CD14-positive monocyte (primary cell): ENCODE measurements around the gene KCNJ16. TPM values are rescaled to one million over a fixed set of nuclear protein-coding genes. Genes with fewer than 3 reads are reported as not detected.

Experiments
- DNase-seq, 3 donors: peaks; one replicate each; pipeline ENCODE4 v3.0.0-alpha.2; 2011 to 2022
- H2AFZ ChIP-seq: 2 replicates; pipeline ENCODE4 v1.6.0; 2012; ENCODE audit warnings: mild to moderate bottlenecking, low read depth, low read length, inconsistent platforms; ENCODE audit not compliant: insufficient read depth, poor library complexity, severe bottlenecking
- H3K27ac ChIP-seq, 2 donors: 1 replicate in 1 of 2; 2 replicates in 1 of 2; pipeline ENCODE4 v1.5.1; 2012 to 2013; ENCODE audit warnings: low read length in 2 of 2, control low read depth in 1 of 2, inconsistent platforms in 1 of 2, low read depth in 1 of 2, mild to moderate bottlenecking in 1 of 2
- H3K27me3 ChIP-seq, 2 donors: one replicate each; pipeline versions ENCODE4 v1.6.0 to v1.6.1; 2011 to 2013; ENCODE audit warnings: low read length in 2 of 2; ENCODE audit not compliant: control insufficient read depth in 2 of 2, insufficient read depth in 2 of 2
- H3K36me3 ChIP-seq, 2 donors: replicated peaks in 1 of 2; 1 replicate in 1 of 2; 2 replicates in 1 of 2; pipeline versions ENCODE4 v1.5.1 to v1.6.1; 2012 to 2013; ENCODE audit warnings: low read length in 2 of 2, control low read depth in 1 of 2, inconsistent platforms in 1 of 2, mild to moderate bottlenecking in 1 of 2; ENCODE audit not compliant: insufficient read depth in 2 of 2, control insufficient read depth in 1 of 2
- H3K4me1 ChIP-seq, 2 donors: 1 replicate in 1 of 2; 2 replicates in 1 of 2; pipeline versions ENCODE4 v1.5.1 to v1.6.1; 2012 to 2013; ENCODE audit warnings: low read length in 2 of 2, control low read depth in 1 of 2, inconsistent platforms in 1 of 2, mild to moderate bottlenecking in 1 of 2, moderate library complexity in 1 of 2; ENCODE audit not compliant: insufficient read depth in 2 of 2, control insufficient read depth in 1 of 2
- H3K4me2 ChIP-seq: replicated peaks from 2 replicates; pipeline ENCODE3; 2012; ENCODE audit warnings: low read length, moderate library complexity, mild to moderate bottlenecking; ENCODE audit not compliant: poor library complexity, severe bottlenecking; ENCODE audit errors: extremely low read depth
- H3K4me3 ChIP-seq, 3 experiments: fragments of 200-600 bp in 1 of 3; sonication (generic) in 1 of 3; replicated peaks in 1 of 3; 1 replicate in 2 of 3; 2 replicates in 1 of 3; pipeline ENCODE4 v1.5.1; 2011 to 2013; ENCODE audit warnings: low read length in 3 of 3, mild to moderate bottlenecking in 3 of 3, control low read depth in 2 of 3, low read depth in 2 of 3, inconsistent platforms in 1 of 3, moderate library complexity in 1 of 3
- H3K79me2 ChIP-seq: 2 replicates; pipeline ENCODE4 v1.6.0; 2012; ENCODE audit warnings: mild to moderate bottlenecking, control low read depth, inconsistent platforms, low read length, moderate library complexity; ENCODE audit not compliant: insufficient read depth
- H3K9ac ChIP-seq: 2 replicates; pipeline ENCODE4 v1.6.0; 2017; ENCODE audit warnings: low read length, mild to moderate bottlenecking; ENCODE audit not compliant: insufficient read depth, poor library complexity, severe bottlenecking
- H3K9me3 ChIP-seq, 2 donors: replicated peaks in 1 of 2; 1 replicate in 1 of 2; 2 replicates in 1 of 2; pipeline versions ENCODE4 v1.5.1 to v1.6.1; 2012 to 2013; ENCODE audit warnings: low read length in 2 of 2, control low read depth in 1 of 2; ENCODE audit not compliant: control insufficient read depth in 1 of 2, insufficient read depth in 1 of 2
- H4K20me1 ChIP-seq: 2 replicates; pipeline ENCODE4 v1.6.0; 2012; ENCODE audit warnings: mild to moderate bottlenecking, low read length, control low read depth, moderate library complexity; ENCODE audit not compliant: insufficient read depth
- H3K27ac Mint-ChIP-seq, 7 donors: one replicate each; pipeline ENCODE4 v1.8.0; 2020; ENCODE audit warnings: mild to moderate bottlenecking in 7 of 7, mixed read lengths in 7 of 7, moderate library complexity in 6 of 7, inconsistent platforms in 2 of 7
- H3K27me3 Mint-ChIP-seq, 3 donors: one replicate each; pipeline ENCODE4 v1.8.0; 2021 to 2022; ENCODE audit warnings: low read depth in 3 of 3, mild to moderate bottlenecking in 3 of 3, mixed read lengths in 3 of 3, moderate library complexity in 3 of 3, inconsistent platforms in 1 of 3
- H3K36me3 Mint-ChIP-seq, 2 donors: one replicate each; pipeline ENCODE4 v1.8.0; 2020; ENCODE audit warnings: mixed read lengths in 2 of 2, inconsistent platforms in 1 of 2, mild to moderate bottlenecking in 1 of 2
- H3K4me1 Mint-ChIP-seq: one replicate; pipeline ENCODE4 v1.8.0; 2020; ENCODE audit warnings: mild to moderate bottlenecking, mixed read lengths
- H3K4me3 Mint-ChIP-seq, 2 donors: one replicate each; pipeline ENCODE4 v1.8.0; 2020; ENCODE audit warnings: mild to moderate bottlenecking in 2 of 2, mixed read lengths in 2 of 2, moderate library complexity in 1 of 2
- H3K9me3 Mint-ChIP-seq, 7 donors: one replicate each; pipeline ENCODE4 v1.8.0; 2020 to 2022; ENCODE audit warnings: mixed read lengths in 7 of 7, mild to moderate bottlenecking in 6 of 7, moderate library complexity in 6 of 7, inconsistent platforms in 2 of 7
- WGBS: methylation state at CpG from one replicate; pipeline ENCODE4 v1.1.5; 2013; ENCODE audit warnings: missing lambda C conversion rate; ENCODE audit not compliant: insufficient coverage; 5-methylcytosine and 5-hydroxymethylcytosine counted together
- intact Hi-C, 2 donors: fragments of 100-400 bp; cut with micrococcal nuclease; formaldehyde crosslinking; loops; one replicate each; pipeline versions ENCODE4 v1.15.0 to v1.15.1; 2023
- polyA plus RNA-seq, 3 donors: library from polyadenylated mRNA; depleted of rRNA in 1 of 3; unstranded in 2 of 3; stranded (reverse) in 1 of 3; fragments of 300-500 nt in 2 of 3; fragments of >200 nt in 1 of 3; fragmentation: Illumina TruSeq in 2 of 3; gene quantifications; 1 replicate in 2 of 3; 2 replicates in 1 of 3; pipeline ENCODE4 v1.2.3, GENCODE V29; 2012 to 2021
- TF ChIP-seq, protein P1 (sequence below): fragments of 200-600 bp; IDR thresholded peaks from one replicate; pipeline ENCODE4 v1.8.0; 2022; ENCODE audit warnings: antibody characterized with exemption, mild to moderate bottlenecking

Gene KCNJ16
- polyA plus RNA-seq, 3 donors = not detected

- H3K9me3 Mint-ChIP-seq = peaks cover 0 to 5% (median 2%) of the 10 kb centered on the region in 7 donors
- DNase-seq = no peak
- peaks cover 0 to 3% (median 0%) of the 10 kb centered on the region in 3 donors for H3K27me3 Mint-ChIP-seq
- Histone ChIP-seq H3K4me1 (no peaks in the 10 kb centered on the region), H3K27me3 (no peaks in the 10 kb centered on the region), H3K4me2 (no peak overlapping the region), H3K79me2 (no peaks in the 10 kb centered on the region), H3K9ac (no peak overlapping the region), H3K4me3 (no peak overlapping the region), H2AFZ (no peak overlapping the region), H3K27ac (no peak overlapping the region), H4K20me1 (no peaks in the 10 kb centered on the region), H3K36me3 (no peaks in the 10 kb centered on the region), H3K9me3 (no peaks in the 10 kb centered on the region)
- H3K36me3 Mint-ChIP-seq = no peaks in the 10 kb centered on the region
- H3K4me3 Mint-ChIP-seq = no peak overlapping the region
- WGBS = 83% methylated on average over 2 of the region's 5 CpGs
- H3K27ac Mint-ChIP-seq = no peak overlapping the region
- TF ChIP-seq, protein P1, sequence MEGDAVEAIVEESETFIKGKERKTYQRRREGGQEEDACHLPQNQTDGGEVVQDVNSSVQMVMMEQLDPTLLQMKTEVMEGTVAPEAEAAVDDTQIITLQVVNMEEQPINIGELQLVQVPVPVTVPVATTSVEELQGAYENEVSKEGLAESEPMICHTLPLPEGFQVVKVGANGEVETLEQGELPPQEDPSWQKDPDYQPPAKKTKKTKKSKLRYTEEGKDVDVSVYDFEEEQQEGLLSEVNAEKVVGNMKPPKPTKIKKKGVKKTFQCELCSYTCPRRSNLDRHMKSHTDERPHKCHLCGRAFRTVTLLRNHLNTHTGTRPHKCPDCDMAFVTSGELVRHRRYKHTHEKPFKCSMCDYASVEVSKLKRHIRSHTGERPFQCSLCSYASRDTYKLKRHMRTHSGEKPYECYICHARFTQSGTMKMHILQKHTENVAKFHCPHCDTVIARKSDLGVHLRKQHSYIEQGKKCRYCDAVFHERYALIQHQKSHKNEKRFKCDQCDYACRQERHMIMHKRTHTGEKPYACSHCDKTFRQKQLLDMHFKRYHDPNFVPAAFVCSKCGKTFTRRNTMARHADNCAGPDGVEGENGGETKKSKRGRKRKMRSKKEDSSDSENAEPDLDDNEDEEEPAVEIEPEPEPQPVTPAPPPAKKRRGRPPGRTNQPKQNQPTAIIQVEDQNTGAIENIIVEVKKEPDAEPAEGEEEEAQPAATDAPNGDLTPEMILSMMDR = no peak
- no peaks in the 10 kb centered on the region for H3K4me1 Mint-ChIP-seq
- intact Hi-C loops = no loop called here
Measured at GRCh38 chr17:70089513-70090148, 14.6 kb downstream of the KCNJ16 start.

- Histone ChIP-seq H3K4me1 (no peaks in the 10 kb centered on the region), H4K20me1 (no peaks in the 10 kb centered on the region), H3K4me3 (no peak overlapping the region), H3K27me3 (no peaks in the 10 kb centered on the region), H3K9ac (no peak overlapping the region), H2AFZ (no peak overlapping the region), H3K79me2 (no peaks in the 10 kb centered on the region), H3K36me3 (no peaks in the 10 kb centered on the region), H3K9me3 (no peaks in the 10 kb centered on the region), H3K27ac (no peak overlapping the region), H3K4me2 (no peak overlapping the region)
- intact Hi-C loops = no loop called here
- TF ChIP-seq, protein P1 = no peak
- Mint-ChIP-seq H3K4me3 (no peak overlapping the region), H3K27ac (no peak overlapping the region), H3K9me3 (peaks cover 0 to 5% (median 2%) of the 10 kb centered on the region in 7 donors), H3K36me3 (no peaks in the 10 kb centered on the region), H3K4me1 (no peaks in the 10 kb centered on the region), H3K27me3 (peaks cover 0 to 3% (median 0%) of the 10 kb centered on the region in 3 donors)
- no peak for DNase-seq
- no CpG with 5 or more reads among the region's 2 CpGs for WGBS
Measured at GRCh38 chr17:70091005-70091568, 16.1 kb downstream of the KCNJ16 start.
